ENCODE data around the gene HARBI1. TPM values are rescaled to one million over a fixed set of nuclear protein-coding genes. Genes with fewer than 3 reads are reported as not detected.

Gene HARBI1
- polyA plus RNA-seq, 1 experiment: 4.3 TPM

DNA sequence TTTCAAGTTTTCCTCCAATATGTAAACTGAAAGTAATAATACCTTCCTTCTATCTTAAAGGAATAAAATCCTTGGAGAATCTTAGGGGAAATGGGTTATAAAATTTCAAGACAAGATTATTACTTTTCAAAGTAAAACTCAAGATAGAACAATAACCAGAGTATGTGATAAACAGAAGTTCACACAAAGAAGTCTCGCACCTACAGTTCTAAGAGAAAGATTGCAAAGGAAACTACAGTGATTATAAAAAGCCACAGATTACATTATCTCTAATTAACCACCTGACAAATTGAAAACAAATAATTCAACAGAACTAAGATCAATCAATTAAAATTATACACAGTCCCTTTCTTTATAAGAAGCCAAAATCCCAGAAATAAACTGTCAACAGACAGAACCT, 57.2 kb downstream of the HARBI1 start:
- no peak overlapping the region for H3K4me3 ChIP-seq (ENCODE audit: low read depth, low read length)
- H3K9me3 ChIP-seq (ENCODE audit: control insufficient read depth, insufficient read depth, low read length): no peaks in the 10 kb centered on the region
- ChIA-PET CTCF (no interaction called here), POLR2A (no interaction called here)
- H3K27me3 ChIP-seq (ENCODE audit: control insufficient read depth, insufficient read depth, low read length): no peaks in the 10 kb centered on the region
- no peak overlapping the region for H3K27ac ChIP-seq (ENCODE audit: low read depth, low read length)
- DNase-seq (ENCODE audit: low read depth, low spot score): no peak
- TF ChIP-seq, protein P1, sequence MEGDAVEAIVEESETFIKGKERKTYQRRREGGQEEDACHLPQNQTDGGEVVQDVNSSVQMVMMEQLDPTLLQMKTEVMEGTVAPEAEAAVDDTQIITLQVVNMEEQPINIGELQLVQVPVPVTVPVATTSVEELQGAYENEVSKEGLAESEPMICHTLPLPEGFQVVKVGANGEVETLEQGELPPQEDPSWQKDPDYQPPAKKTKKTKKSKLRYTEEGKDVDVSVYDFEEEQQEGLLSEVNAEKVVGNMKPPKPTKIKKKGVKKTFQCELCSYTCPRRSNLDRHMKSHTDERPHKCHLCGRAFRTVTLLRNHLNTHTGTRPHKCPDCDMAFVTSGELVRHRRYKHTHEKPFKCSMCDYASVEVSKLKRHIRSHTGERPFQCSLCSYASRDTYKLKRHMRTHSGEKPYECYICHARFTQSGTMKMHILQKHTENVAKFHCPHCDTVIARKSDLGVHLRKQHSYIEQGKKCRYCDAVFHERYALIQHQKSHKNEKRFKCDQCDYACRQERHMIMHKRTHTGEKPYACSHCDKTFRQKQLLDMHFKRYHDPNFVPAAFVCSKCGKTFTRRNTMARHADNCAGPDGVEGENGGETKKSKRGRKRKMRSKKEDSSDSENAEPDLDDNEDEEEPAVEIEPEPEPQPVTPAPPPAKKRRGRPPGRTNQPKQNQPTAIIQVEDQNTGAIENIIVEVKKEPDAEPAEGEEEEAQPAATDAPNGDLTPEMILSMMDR (IDR thresholded peaks at IDR 0.05; ENCODE audit: low read depth, low read length): no peak

DNA sequence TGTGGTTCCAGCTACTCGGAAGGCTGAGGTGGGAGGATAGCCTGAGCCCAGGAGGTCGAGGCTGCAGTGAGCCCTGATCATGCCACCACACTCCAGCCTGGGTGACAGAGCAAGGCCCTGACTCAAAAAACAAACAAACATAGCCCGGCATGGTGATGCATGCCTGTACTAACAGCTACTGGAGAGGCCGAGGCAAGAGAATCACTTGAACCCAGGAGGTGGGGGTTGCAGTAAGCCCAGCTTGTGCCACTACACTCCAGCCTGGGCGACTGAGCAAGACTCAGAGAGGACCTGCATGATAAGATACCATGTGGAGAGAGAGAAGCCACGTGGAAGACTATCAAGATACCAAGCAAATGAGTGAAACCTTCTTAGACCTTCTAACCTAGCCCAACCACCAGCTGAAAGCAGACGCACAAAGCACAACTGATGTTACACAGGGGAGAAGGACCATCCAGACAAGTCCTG, 59.3 kb downstream of the HARBI1 start:
- DNase-seq (ENCODE audit: low read depth, low spot score): no peak
- POLR2A ChIA-PET: no interaction called here

DNA sequence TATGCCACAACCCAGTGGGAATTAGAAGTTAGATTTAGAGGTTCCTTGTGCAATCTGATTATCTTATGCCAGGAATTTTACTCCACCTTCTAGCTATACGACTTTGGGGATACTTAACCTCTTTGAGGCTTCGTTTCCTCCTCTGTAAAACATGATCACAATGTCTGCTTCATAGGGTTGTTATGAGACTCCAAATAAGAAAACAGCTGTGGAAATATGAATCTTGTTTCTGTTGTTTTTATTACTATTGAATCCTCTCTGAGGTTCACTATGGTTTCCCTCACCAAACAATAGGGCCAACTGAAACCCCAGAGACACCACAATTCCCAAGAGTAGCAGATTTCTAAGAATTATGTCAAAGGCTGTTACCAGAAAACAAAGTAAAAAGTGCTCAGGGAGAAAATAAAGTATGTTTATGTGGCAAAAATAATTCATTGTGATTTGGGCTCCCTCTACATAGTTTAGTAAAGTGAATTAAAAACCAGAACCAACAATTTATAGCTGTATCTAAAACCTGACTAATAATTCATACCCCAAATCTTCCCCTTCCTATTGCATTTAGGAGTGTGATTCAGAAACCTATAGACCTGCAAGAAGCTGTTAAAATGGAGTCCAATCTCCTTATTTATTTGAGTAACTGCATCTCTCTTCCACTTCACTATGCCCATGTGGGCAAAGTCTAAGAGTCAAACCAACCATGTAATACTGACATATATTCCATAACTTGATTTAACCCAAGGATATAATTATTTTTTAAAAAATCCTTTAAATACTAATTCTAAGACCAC, 61.6 kb downstream of the HARBI1 start:
- TF ChIP-seq, protein P1 (IDR thresholded peaks at IDR 0.05; ENCODE audit: low read depth, low read length): no peak
- Histone ChIP-seq H3K4me3 (ENCODE audit: low read depth, low read length) (no peak overlapping the region), H3K27ac (ENCODE audit: low read depth, low read length) (no peak overlapping the region), H3K27me3 (ENCODE audit: control insufficient read depth, insufficient read depth, low read length) (no peaks in the 10 kb centered on the region), H3K9me3 (ENCODE audit: control insufficient read depth, insufficient read depth, low read length) (no peaks in the 10 kb centered on the region)
- DNase-seq (ENCODE audit: low read depth, low spot score): no peak
- CTCF ChIA-PET: interaction anchor here (1.1 to 2.7 kb wide), 3 partner anchors 26 to 163 kb away, joined by 4 to 11 read pairs (median 7); partner anchors contain the start of genes ATG13 and HARBI1
- POLR2A ChIA-PET: no interaction called here

More for the DNA sequence above, 59.3 kb downstream of the HARBI1 start:
- no peaks in the 10 kb centered on the region for H3K27me3 ChIP-seq (ENCODE audit: control insufficient read depth, insufficient read depth, low read length)
- CTCF ChIA-PET: interaction anchor here (1.2 kb wide), 1 partner anchor 67 kb away, joined by 5 read pairs; no protein-coding TSS in a partner anchor
- H3K4me3 ChIP-seq (ENCODE audit: low read depth, low read length): no peak overlapping the region
- no peaks in the 10 kb centered on the region for H3K9me3 ChIP-seq (ENCODE audit: control insufficient read depth, insufficient read depth, low read length)
- TF ChIP-seq, protein P1 (IDR thresholded peaks at IDR 0.05; ENCODE audit: low read depth, low read length): no peak
- H3K27ac ChIP-seq (ENCODE audit: low read depth, low read length): peak overlapping the region; percentile 34

DNA sequence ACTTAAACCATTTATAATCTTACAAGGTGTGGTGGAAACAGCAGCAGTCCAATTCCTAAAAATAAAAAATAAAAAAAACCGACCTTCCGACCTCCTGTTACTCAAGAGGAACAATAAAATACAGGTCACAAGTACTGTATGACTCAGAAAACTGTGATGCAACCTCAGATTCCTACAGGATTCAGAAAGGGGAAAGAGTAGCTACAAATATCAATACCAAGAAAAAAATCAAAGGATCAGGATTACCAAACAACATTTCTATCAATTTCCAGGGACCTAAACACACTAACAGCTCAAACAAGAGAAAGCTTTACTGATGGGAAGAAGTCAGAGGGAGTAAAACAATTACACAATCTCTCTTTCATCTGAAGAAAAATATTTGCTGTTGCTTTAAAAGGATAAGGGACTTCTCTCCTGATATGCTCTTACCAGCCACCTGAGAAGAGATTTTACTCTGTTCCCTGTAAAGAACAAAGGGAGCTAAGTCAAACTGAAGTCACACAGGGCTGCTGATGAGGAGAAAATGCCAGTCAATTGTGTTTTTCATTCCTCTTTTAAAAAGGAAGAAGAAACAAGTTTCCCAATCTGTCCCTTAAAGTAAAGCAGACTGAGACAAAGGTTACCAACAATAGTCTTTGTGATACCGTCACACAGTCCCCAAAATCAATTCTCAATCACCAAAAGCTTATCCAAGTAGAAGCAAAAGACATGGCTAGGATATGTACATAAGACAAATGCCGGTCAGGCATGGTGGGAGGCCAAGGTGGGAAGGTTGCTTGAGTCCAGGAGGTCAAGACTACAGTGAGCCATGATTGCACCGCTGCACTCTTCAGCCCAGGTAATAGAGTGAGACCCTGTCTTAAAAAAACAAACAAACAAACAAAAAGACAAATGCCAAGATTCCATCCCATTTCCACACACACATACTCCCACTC, 62.5 kb downstream of the HARBI1 start:
- H3K4me3 ChIP-seq (ENCODE audit: low read depth, low read length): no peak overlapping the region
- no peaks in the 10 kb centered on the region for H3K9me3 ChIP-seq (ENCODE audit: control insufficient read depth, insufficient read depth, low read length)
- peak; percentile 30 for DNase-seq (ENCODE audit: low read depth, low spot score)
- CTCF ChIA-PET: interaction anchor here (1.1 to 2.7 kb wide), 5 partner anchors 17 to 162 kb away, joined by 3 to 11 read pairs (median 6); partner anchors contain the start of genes ATG13 and HARBI1
- H3K27ac ChIP-seq (ENCODE audit: low read depth, low read length): peak overlapping the region; percentile 72
- TF ChIP-seq, protein P1 (IDR thresholded peaks at IDR 0.05; ENCODE audit: low read depth, low read length): no peak
- POLR2A ChIA-PET: no interaction called here
- no peaks in the 10 kb centered on the region for H3K27me3 ChIP-seq (ENCODE audit: control insufficient read depth, insufficient read depth, low read length)

All from AG04450 (cell line).